A549 (cell line): ENCODE results near the gene RAB3B. TPM values are rescaled to one million over a fixed set of nuclear protein-coding genes. Genes with fewer than 3 reads are reported as not detected.

Experiments used
- ATAC-seq, 2 experiments: fragments of 200-7000 bp in 1 of 2; fragments of >200 bp in 1 of 2; cut with Nextera tagmentation in 1 of 2; cut with Tn5 transposase in 1 of 2; 3 replicates each; pipeline versions ENCODE4 v1.8.0 to v1.9.1; 2018 to 2020; ENCODE audit warnings: mild to moderate bottlenecking in 1 of 2, moderate library complexity in 1 of 2
- CTCF ChIA-PET: fragments of 300-600 bp; sonication (Branson Sonifier 250); formaldehyde crosslinking; extraction: SDS; loops from one replicate; lab custom pipeline; 2021; ENCODE audit warnings: antibody characterized with exemption, inconsistent platforms; lab: Yijun Ruan, JAX
- POLR2A ChIA-PET: fragments of 350-600 bp; formaldehyde crosslinking; extraction: SDS; loops from one replicate; lab custom pipeline; 2021; ENCODE audit warnings: antibody characterized with exemption, inconsistent platforms; lab: Yijun Ruan, JAX
- DNase-seq, 2 experiments: peaks; one replicate each; pipeline versions ENCODE4 v3.0.0 to v3.0.0-alpha.2; 2011 to 2016; ENCODE audit warnings: low read depth in 1 of 2, low spot score in 1 of 2
- FAIRE-seq: peaks from 2 replicates; lab custom pipeline; 2011; peaks lifted over from hg19 to GRCh38; lab: Jason Lieb, UNC
- H3K27ac ChIP-seq, 2 experiments: fragments of >200 bp; sonication (Bioruptor Twin); formaldehyde crosslinking; 3 replicates each; pipeline ENCODE4 v1.5.1; 2016 to 2017
- H3K4me1 ChIP-seq: fragments of >200 bp; sonication (Bioruptor Twin); formaldehyde crosslinking; 3 replicates; pipeline ENCODE4 v1.6.1; 2016
- H3K4me2 ChIP-seq: fragments of >200 bp; sonication (Bioruptor Twin); formaldehyde crosslinking; 3 replicates; pipeline ENCODE4 v1.6.1; 2016
- H3K4me3 ChIP-seq: fragments of >200 bp; sonication (Bioruptor Twin); formaldehyde crosslinking; 3 replicates; pipeline ENCODE4 v1.5.1; 2016
- H3K9me3 ChIP-seq: fragments of >200 bp; sonication (Bioruptor Twin); formaldehyde crosslinking; 3 replicates; pipeline ENCODE4 v1.6.1; 2016
- CEBPB ChIP-seq, 2 experiments: fragments of >200 bp in 1 of 2; sonication (Bioruptor Twin) in 1 of 2; formaldehyde crosslinking in 1 of 2; IDR thresholded peaks; 2 replicates each; pipeline ENCODE4 v1.6.1; 2012 to 2016
- CHD4 ChIP-seq: fragments of 200-600 bp; sonication (generic); IDR thresholded peaks from 2 replicates; pipeline ENCODE4 v1.6.1; 2016; ENCODE audit warnings: antibody characterized with exemption, mild to moderate bottlenecking, borderline replicate concordance
- EHF ChIP-seq: fragments of 250-450 bp; sonication (Bioruptor Pico); IDR thresholded peaks from 2 replicates; pipeline ENCODE4 v1.5.0; 2020; ENCODE audit warnings: mild to moderate bottlenecking
- EP300 ChIP-seq, 2 experiments: fragments of >200 bp; sonication (Bioruptor Twin); formaldehyde crosslinking; IDR thresholded peaks; 2 replicates in 1 of 2; 3 replicates in 1 of 2; pipeline ENCODE4 v1.6.1; 2016 to 2017
- FOSB ChIP-seq: fragments of 250-450 bp; sonication (Bioruptor Pico); IDR thresholded peaks from 2 replicates; pipeline ENCODE4 v1.5.0; 2020; ENCODE audit warnings: mild to moderate bottlenecking, moderate library complexity
- FOSL2 ChIP-seq, 2 experiments: fragments of 450-650 bp in 1 of 2; fragments of >200 bp in 1 of 2; sonication (Bioruptor Twin) in 1 of 2; formaldehyde crosslinking; IDR thresholded peaks; 2 replicates each; pipeline versions ENCODE4 v1.5.0 to v1.6.1; 2016 to 2020; ENCODE audit warnings: mild to moderate bottlenecking in 1 of 2, moderate library complexity in 1 of 2
- HOXB13 ChIP-seq: fragments of 250-450 bp; sonication (Bioruptor Pico); IDR thresholded peaks from 2 replicates; pipeline ENCODE4 v1.5.0; 2020; ENCODE audit warnings: low read depth, mild to moderate bottlenecking, moderate library complexity
- JUN ChIP-seq, 2 experiments: fragments of >200 bp; sonication (Bioruptor Twin); formaldehyde crosslinking; IDR thresholded peaks; 2 replicates in 1 of 2; 3 replicates in 1 of 2; pipeline ENCODE4 v1.6.1; 2016 to 2017
- MAFK ChIP-seq: fragments of 450-650 bp; IDR thresholded peaks from 2 replicates; pipeline ENCODE4 v1.6.1; 2014; ENCODE audit not compliant: partially characterized antibody
- MAZ ChIP-seq: fragments of 150-350 bp; IDR thresholded peaks from 2 replicates; pipeline ENCODE4 v1.6.1; 2014; ENCODE audit warnings: antibody characterized with exemption, low read depth, low read length, borderline replicate concordance
- MYC ChIP-seq: IDR thresholded peaks from 2 replicates; pipeline ENCODE4 v1.6.1; 2012; ENCODE audit warnings: mild to moderate bottlenecking, inconsistent platforms, low read length, improper control_type of control experiment, borderline replicate concordance
- NFE2L2 ChIP-seq: fragments of 150-350 bp; conservative IDR thresholded peaks from 2 replicates; pipeline ENCODE4 v1.6.1; 2014; ENCODE audit warnings: low read length
- RCOR1 ChIP-seq: fragments of 150-350 bp; IDR thresholded peaks from 2 replicates; pipeline ENCODE4 v1.6.1; 2014; ENCODE audit warnings: antibody characterized with exemption, low read length, low read depth
- SMC3 ChIP-seq: fragments of >200 bp; sonication (Bioruptor Twin); formaldehyde crosslinking; IDR thresholded peaks from 3 replicates; pipeline ENCODE4 v1.6.1; 2018; ENCODE audit warnings: inconsistent platforms
- SREBF2 ChIP-seq: fragments of 450-650 bp; IDR thresholded peaks from 2 replicates; pipeline ENCODE4 v1.6.1; 2014; ENCODE audit warnings: mild to moderate bottlenecking, moderate library complexity
- ZC3H11A ChIP-seq: fragments of 450-650 bp; IDR thresholded peaks from 2 replicates; pipeline ENCODE4 v1.6.1; 2014; ENCODE audit warnings: antibody characterized with exemption, mild to moderate bottlenecking
- ZNF302 ChIP-seq: fragments of 250-450 bp; sonication (Bioruptor Pico); IDR thresholded peaks from 2 replicates; pipeline ENCODE4 v1.9.0; 2021; ENCODE audit warnings: inconsistent platforms, mild to moderate bottlenecking, moderate library complexity
- ZSCAN20 ChIP-seq: fragments of 250-450 bp; sonication (Bioruptor Pico); IDR thresholded peaks from 2 replicates; pipeline ENCODE4 v1.8.0; 2022; ENCODE audit warnings: mild to moderate bottlenecking, moderate library complexity
- WGBS: methylation state at CpG from one replicate; pipeline ENCODE4 v1.1.6; 2017; ENCODE audit errors: missing lambda C conversion rate; 5-methylcytosine and 5-hydroxymethylcytosine counted together
- polyA plus RNA-seq, 4 experiments: library from polyadenylated mRNA; depleted of rRNA in 3 of 4; stranded (reverse); fragments of >200 nt; fragmentation: RNase III in 1 of 4; extraction: RNeasy Plus Mini Kit Qiagen cat#74134 plus additional on column Dnase treatment in 1 of 4; gene quantifications; 2 replicates in 3 of 4; 3 replicates in 1 of 4; pipeline ENCODE4 v1.2.3, GENCODE V29; 2011 to 2017
- TF ChIP-seq, protein P1 (sequence below): IDR thresholded peaks from 2 replicates; pipeline ENCODE4 v1.6.1; 2012
- TF ChIP-seq, protein P2 (sequence below): IDR thresholded peaks from 2 replicates; pipeline ENCODE4 v1.6.1; 2012
- TF ChIP-seq, protein P3 (sequence below): fragments of 450-650 bp; IDR thresholded peaks from 2 replicates; pipeline ENCODE4 v1.6.1; 2014; ENCODE audit warnings: antibody characterized with exemption
- TF ChIP-seq, protein P4 (sequence below): fragments of 200-600 bp; sonication (generic); IDR thresholded peaks from 2 replicates; pipeline ENCODE4 v1.6.1; 2016; ENCODE audit warnings: antibody characterized with exemption, mild to moderate bottlenecking, moderate library complexity
- TF ChIP-seq, protein P5 (sequence below): fragments of 250-450 bp; sonication (Bioruptor Pico); IDR thresholded peaks from 2 replicates; pipeline ENCODE4 v1.5.0; 2021; ENCODE audit warnings: mild to moderate bottlenecking, moderate library complexity, borderline replicate concordance
- TF ChIP-seq, protein P6 (sequence below): IDR thresholded peaks from 2 replicates; pipeline ENCODE4 v1.6.1; 2012; ENCODE audit warnings: low read depth, borderline replicate concordance
- TF ChIP-seq, protein P7 (sequence below): fragments of 150-350 bp; IDR thresholded peaks from 2 replicates; pipeline ENCODE4 v1.6.1; 2014; ENCODE audit warnings: low read depth, mild to moderate bottlenecking, low read length

The RAB3B gene
- polyA plus RNA-seq, 2 of the 4 experiments (the other 2 are of a cell fraction) = 6.9 to 15.1 TPM

DNA sequence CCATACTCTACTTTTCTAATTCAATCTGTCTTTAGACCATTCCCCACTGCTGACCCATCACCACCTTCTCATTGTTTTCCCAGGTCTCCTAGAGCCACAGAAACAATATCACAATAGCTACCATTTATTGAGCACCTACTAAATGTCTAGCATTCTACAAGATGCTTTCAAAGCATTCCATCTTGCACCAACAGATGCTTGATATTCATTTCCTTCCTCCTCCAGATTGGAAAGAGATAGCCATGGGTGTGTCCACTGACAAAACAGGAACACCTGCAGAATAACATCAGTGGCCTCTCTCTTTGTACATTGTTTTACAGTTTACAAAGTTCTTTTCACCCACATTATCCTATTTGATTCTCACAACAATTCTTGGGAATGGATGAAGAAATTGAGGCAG is 2.2 kb downstream of the RAB3B start:
- FAIRE-seq (no peak), ATAC-seq (no peak), DNase-seq (no peak)
- POLR2A ChIA-PET = no interaction called here
- TF ChIP-seq FOSB (CRISPR knock-in tag) = no peak
- no peak for TF ChIP-seq MYC
- TF ChIP-seq, protein P1, sequence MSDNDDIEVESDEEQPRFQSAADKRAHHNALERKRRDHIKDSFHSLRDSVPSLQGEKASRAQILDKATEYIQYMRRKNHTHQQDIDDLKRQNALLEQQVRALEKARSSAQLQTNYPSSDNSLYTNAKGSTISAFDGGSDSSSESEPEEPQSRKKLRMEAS = no peak
- TF ChIP-seq ZSCAN20 (CRISPR knock-in tag) = no peak
- no peaks in the 10 kb centered on the region for H3K4me1 ChIP-seq
- no peak overlapping the region for H3K4me3 ChIP-seq
- CTCF ChIA-PET = interaction anchor here (0.8 kb wide), 1 partner anchor 16 kb away, joined by 3 read pairs; no protein-coding TSS in a partner anchor
- no peaks in the 10 kb centered on the region for H3K9me3 ChIP-seq
- no peak overlapping the region for H3K4me2 ChIP-seq
- H3K27ac ChIP-seq = no peak overlapping the region

DNA sequence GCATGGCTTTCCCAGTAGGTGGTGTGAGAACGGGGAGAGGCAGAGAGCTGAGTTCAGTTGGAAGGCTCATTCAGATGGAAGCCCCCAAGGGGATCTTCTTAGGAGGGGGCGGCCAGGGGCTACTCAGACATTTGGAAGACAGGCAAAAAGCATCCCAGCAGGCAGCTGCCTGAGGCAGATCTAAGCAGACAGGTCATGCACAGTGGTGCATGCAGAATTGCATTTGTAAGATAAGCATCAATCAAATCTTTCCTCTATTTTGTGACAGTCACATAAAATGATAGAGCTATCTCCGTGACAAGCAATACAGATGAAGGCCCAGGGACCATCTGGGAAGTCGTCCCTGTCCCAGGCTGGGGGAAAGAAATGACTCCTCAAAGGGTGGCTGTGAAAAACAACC is 3.8 kb downstream of the RAB3B start:
- WGBS = 89% methylated on average over 4 of the region's 4 CpGs
- ATAC-seq (no peak), FAIRE-seq (no peak), DNase-seq (no peak)
- POLR2A ChIA-PET = no interaction called here
- no peaks in the 10 kb centered on the region for H3K9me3 ChIP-seq
- CTCF ChIA-PET = interaction anchor here (0.6 to 1.4 kb wide), 3 partner anchors 9 to 135 kb away, joined by 3 read pairs; no protein-coding TSS in a partner anchor
- no peak overlapping the region for H3K27ac ChIP-seq
- H3K4me2 ChIP-seq = no peak overlapping the region
- H3K4me1 ChIP-seq = no peaks in the 10 kb centered on the region
- H3K4me3 ChIP-seq = no peak overlapping the region
- TF ChIP-seq MAZ = no peak
- TF ChIP-seq CEBPB (IDR thresholded peaks at IDR 0.05) = no peak
- no peak for TF ChIP-seq SREBF2
- TF ChIP-seq RCOR1 = no peak
- TF ChIP-seq FOSB (CRISPR knock-in tag) = no peak
- TF ChIP-seq ZSCAN20 (CRISPR knock-in tag) = no peak
- TF ChIP-seq JUN (IDR thresholded peaks at IDR 0.05) = no peak
- TF ChIP-seq, protein P2, sequence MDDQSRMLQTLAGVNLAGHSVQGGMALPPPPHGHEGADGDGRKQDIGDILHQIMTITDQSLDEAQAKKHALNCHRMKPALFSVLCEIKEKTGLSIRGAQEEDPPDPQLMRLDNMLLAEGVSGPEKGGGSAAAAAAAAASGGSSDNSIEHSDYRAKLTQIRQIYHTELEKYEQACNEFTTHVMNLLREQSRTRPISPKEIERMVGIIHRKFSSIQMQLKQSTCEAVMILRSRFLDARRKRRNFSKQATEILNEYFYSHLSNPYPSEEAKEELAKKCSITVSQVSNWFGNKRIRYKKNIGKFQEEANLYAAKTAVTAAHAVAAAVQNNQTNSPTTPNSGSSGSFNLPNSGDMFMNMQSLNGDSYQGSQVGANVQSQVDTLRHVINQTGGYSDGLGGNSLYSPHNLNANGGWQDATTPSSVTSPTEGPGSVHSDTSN = no peak
- TF ChIP-seq, protein P3, sequence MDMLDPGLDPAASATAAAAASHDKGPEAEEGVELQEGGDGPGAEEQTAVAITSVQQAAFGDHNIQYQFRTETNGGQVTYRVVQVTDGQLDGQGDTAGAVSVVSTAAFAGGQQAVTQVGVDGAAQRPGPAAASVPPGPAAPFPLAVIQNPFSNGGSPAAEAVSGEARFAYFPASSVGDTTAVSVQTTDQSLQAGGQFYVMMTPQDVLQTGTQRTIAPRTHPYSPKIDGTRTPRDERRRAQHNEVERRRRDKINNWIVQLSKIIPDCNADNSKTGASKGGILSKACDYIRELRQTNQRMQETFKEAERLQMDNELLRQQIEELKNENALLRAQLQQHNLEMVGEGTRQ = no peak

DNA sequence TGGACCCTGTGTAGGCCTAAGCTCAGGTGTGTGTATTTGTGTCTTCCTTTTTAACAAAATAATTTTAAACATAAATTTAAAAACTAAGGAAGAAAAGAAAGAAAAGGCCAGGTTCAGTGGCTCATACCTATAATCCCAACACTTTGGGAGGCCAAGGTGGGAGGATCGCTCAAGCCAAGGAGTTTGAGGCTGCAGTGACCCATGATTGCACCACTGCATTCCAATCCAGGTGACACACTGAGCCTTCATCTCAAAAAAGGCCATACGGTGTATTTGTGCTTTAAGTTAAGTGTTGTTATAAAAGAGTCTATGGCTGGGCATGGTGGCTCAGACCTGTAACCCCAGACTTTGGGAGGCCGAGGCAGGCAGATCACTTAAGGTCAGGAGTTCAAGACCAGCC is 8.3 kb downstream of the RAB3B start:
- CTCF ChIA-PET = no interaction called here
- no peak for DNase-seq
- FAIRE-seq = no peak
- TF ChIP-seq, protein P4, sequence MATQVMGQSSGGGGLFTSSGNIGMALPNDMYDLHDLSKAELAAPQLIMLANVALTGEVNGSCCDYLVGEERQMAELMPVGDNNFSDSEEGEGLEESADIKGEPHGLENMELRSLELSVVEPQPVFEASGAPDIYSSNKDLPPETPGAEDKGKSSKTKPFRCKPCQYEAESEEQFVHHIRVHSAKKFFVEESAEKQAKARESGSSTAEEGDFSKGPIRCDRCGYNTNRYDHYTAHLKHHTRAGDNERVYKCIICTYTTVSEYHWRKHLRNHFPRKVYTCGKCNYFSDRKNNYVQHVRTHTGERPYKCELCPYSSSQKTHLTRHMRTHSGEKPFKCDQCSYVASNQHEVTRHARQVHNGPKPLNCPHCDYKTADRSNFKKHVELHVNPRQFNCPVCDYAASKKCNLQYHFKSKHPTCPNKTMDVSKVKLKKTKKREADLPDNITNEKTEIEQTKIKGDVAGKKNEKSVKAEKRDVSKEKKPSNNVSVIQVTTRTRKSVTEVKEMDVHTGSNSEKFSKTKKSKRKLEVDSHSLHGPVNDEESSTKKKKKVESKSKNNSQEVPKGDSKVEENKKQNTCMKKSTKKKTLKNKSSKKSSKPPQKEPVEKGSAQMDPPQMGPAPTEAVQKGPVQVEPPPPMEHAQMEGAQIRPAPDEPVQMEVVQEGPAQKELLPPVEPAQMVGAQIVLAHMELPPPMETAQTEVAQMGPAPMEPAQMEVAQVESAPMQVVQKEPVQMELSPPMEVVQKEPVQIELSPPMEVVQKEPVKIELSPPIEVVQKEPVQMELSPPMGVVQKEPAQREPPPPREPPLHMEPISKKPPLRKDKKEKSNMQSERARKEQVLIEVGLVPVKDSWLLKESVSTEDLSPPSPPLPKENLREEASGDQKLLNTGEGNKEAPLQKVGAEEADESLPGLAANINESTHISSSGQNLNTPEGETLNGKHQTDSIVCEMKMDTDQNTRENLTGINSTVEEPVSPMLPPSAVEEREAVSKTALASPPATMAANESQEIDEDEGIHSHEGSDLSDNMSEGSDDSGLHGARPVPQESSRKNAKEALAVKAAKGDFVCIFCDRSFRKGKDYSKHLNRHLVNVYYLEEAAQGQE = no peak
- TF ChIP-seq HOXB13 (CRISPR knock-in tag) (no peak), FOSL2 (IDR thresholded peaks at IDR 0.05) (no peak), FOSL2 (CRISPR knock-in tag; IDR thresholded peaks at IDR 0.05) (no peak), CHD4 (no peak), MAFK (no peak), EHF (no peak), CEBPB (IDR thresholded peaks at IDR 0.05) (no peak), RCOR1 (no peak), MAZ (no peak), EP300 (IDR thresholded peaks at IDR 0.05) (no peak), ZC3H11A (no peak), NFE2L2 (no peak), SMC3 (no peak), ZNF302 (CRISPR knock-in tag) (no peak)
- TF ChIP-seq, protein P5, sequence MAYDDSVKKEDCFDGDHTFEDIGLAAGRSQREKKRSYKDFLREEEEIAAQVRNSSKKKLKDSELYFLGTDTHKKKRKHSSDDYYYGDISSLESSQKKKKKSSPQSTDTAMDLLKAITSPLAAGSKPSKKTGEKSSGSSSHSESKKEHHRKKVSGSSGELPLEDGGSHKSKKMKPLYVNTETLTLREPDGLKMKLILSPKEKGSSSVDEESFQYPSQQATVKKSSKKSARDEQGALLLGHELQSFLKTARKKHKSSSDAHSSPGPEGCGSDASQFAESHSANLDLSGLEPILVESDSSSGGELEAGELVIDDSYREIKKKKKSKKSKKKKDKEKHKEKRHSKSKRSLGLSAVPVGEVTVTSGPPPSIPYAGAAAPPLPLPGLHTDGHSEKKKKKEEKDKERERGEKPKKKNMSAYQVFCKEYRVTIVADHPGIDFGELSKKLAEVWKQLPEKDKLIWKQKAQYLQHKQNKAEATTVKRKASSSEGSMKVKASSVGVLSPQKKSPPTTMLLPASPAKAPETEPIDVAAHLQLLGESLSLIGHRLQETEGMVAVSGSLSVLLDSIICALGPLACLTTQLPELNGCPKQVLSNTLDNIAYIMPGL (CRISPR knock-in tag) = no peak
- TF ChIP-seq, protein P6, sequence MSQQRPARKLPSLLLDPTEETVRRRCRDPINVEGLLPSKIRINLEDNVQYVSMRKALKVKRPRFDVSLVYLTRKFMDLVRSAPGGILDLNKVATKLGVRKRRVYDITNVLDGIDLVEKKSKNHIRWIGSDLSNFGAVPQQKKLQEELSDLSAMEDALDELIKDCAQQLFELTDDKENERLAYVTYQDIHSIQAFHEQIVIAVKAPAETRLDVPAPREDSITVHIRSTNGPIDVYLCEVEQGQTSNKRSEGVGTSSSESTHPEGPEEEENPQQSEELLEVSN = no peak
- TF ChIP-seq, protein P7, sequence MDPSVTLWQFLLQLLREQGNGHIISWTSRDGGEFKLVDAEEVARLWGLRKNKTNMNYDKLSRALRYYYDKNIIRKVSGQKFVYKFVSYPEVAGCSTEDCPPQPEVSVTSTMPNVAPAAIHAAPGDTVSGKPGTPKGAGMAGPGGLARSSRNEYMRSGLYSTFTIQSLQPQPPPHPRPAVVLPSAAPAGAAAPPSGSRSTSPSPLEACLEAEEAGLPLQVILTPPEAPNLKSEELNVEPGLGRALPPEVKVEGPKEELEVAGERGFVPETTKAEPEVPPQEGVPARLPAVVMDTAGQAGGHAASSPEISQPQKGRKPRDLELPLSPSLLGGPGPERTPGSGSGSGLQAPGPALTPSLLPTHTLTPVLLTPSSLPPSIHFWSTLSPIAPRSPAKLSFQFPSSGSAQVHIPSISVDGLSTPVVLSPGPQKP = no peak

More for the DNA sequence above, 8.3 kb downstream of the RAB3B start:
- POLR2A ChIA-PET = no interaction called here
- Histone ChIP-seq H3K4me2 (no peak overlapping the region), H3K27ac (no peak overlapping the region), H3K4me3 (no peak overlapping the region), H3K4me1 (peaks cover 20% of the 10 kb centered on the region), H3K9me3 (no peaks in the 10 kb centered on the region)
- no peak for ATAC-seq
- WGBS = 85% methylated on average over 3 of the region's 3 CpGs
